OCI-LY7 (cell line): ENCODE results near the gene SMIM38. TPM values are rescaled to one million over a fixed set of nuclear protein-coding genes. Genes with fewer than 3 reads are reported as not detected.
A peak's percentile ranks its signal among the peaks of the same experiment; 100 is the strongest.

Source experiments
- BruUV-seq: library from RNA; stranded (reverse); fragments of 400-500 nt; replicated peaks from 2 replicates; lab custom pipeline; 2021; lab: Mats Ljungman, UMichigan
- CTCF ChIA-PET: fragments of 300-600 bp; sonication (Branson Sonifier 250); formaldehyde crosslinking; loops from one replicate; lab custom pipeline; 2022; ENCODE audit warnings: antibody characterized with exemption; ENCODE audit not compliant: unreplicated experiment; lab: Charles Lee
- POLR2A ChIA-PET: fragments of 300-600 bp; sonication (Branson Sonifier 250); formaldehyde crosslinking; loops from one replicate; lab custom pipeline; 2022; ENCODE audit warnings: antibody characterized with exemption; lab: Charles Lee
- DNase-seq: peaks from one replicate; pipeline ENCODE4 v3.0.0-alpha.2; 2015; ENCODE audit warnings: low spot score
- H2AFZ ChIP-seq: fragments of 200-600 bp; sonication (generic), shearing (Covaris generic); 2 replicates; pipeline ENCODE4 v1.6.1; 2014; ENCODE audit warnings: mild to moderate bottlenecking, antibody characterized with exemption, low read length, moderate library complexity
- H3K27ac ChIP-seq: fragments of 200-600 bp; sonication (generic); 2 replicates; pipeline ENCODE4 v1.5.1; 2014; ENCODE audit warnings: mixed run types, low read depth, mild to moderate bottlenecking, moderate library complexity, low read length, inconsistent platforms; ENCODE audit not compliant: poor library complexity, severe bottlenecking
- H3K36me3 ChIP-seq: fragments of 200-600 bp; sonication (generic); 2 replicates; pipeline ENCODE4 v1.6.1; 2014; ENCODE audit warnings: mild to moderate bottlenecking, antibody characterized with exemption, low read length, moderate library complexity, mixed read lengths; ENCODE audit not compliant: insufficient read depth
- H3K4me1 ChIP-seq: fragments of 200-600 bp; sonication (generic); 2 replicates; pipeline ENCODE4 v1.5.1; 2014; ENCODE audit warnings: mild to moderate bottlenecking, low read length; ENCODE audit not compliant: insufficient read depth, poor library complexity, severe bottlenecking
- H3K4me2 ChIP-seq: fragments of 200-600 bp; sonication (generic); 2 replicates; pipeline ENCODE4 v1.6.1; 2014; ENCODE audit warnings: mild to moderate bottlenecking, low read length
- H3K4me3 ChIP-seq: fragments of 200-600 bp; sonication (generic); 2 replicates; pipeline ENCODE4 v1.5.1; 2014; ENCODE audit warnings: mild to moderate bottlenecking, low read depth, low read length; ENCODE audit not compliant: poor library complexity, severe bottlenecking
- H3K79me2 ChIP-seq: fragments of 200-600 bp; sonication (generic); 2 replicates; pipeline ENCODE4 v1.6.1; 2016; ENCODE audit warnings: low read depth, mild to moderate bottlenecking, low read length, moderate library complexity, mixed read lengths; ENCODE audit not compliant: insufficient read depth
- H3K9me2 ChIP-seq: fragments of 200-600 bp; sonication (generic); 2 replicates; pipeline ENCODE4 v1.6.1; 2016; ENCODE audit warnings: mild to moderate bottlenecking, low read length, mixed read lengths; ENCODE audit not compliant: insufficient read depth
- H3K9me3 ChIP-seq: fragments of 200-600 bp; sonication (generic); 2 replicates; pipeline ENCODE4 v1.6.1; 2014; ENCODE audit warnings: mild to moderate bottlenecking, mixed run types, low read length, mixed read lengths
- H4K20me1 ChIP-seq: fragments of 200-600 bp; sonication (generic); 2 replicates; pipeline ENCODE4 v1.6.1; 2014; ENCODE audit warnings: mild to moderate bottlenecking, antibody characterized with exemption, low read length, moderate library complexity, mixed read lengths; ENCODE audit not compliant: insufficient read depth
- EZH2phosphoT487 ChIP-seq: fragments of 200-600 bp; sonication (generic); IDR thresholded peaks from 2 replicates; pipeline ENCODE4 v1.6.1; 2018; ENCODE audit warnings: low read depth, borderline replicate concordance, mild to moderate bottlenecking, mixed run types, antibody characterized with exemption, low read length, moderate library complexity, mixed read lengths
- intact Hi-C: fragments of 100-400 bp; cut with micrococcal nuclease; formaldehyde crosslinking; loops from one replicate; pipeline ENCODE4 v1.10.0; 2022; ENCODE audit not compliant: unreplicated experiment
- total RNA-seq, 2 experiments: library from RNA; depleted of rRNA in 1 of 2; stranded (reverse); fragments of >200 nt in 1 of 2; shearing (Covaris generic) in 1 of 2; gene quantifications; 2 replicates each; pipeline ENCODE4 v1.2.3, GENCODE V29; 2014 to 2022
- TF ChIP-seq, protein P1 (sequence below): fragments of 200-600 bp; sonication (generic); conservative IDR thresholded peaks from 2 replicates; pipeline ENCODE4 v1.5.1; 2014; ENCODE audit warnings: mild to moderate bottlenecking, antibody characterized with exemption, low read length, moderate library complexity, mixed read lengths

Gene SMIM38
- total RNA-seq, 2 experiments from 2014 or later = 0.11 to 0.63 TPM

- Histone ChIP-seq H3K36me3 (no peaks in the 10 kb centered on the region), H3K4me2 (no peak overlapping the region), H3K4me1 (no peaks in the 10 kb centered on the region), H3K27ac (no peak overlapping the region), H3K9me2 (no peaks in the 10 kb centered on the region), H3K4me3 (no peak overlapping the region), H3K79me2 (no peaks in the 10 kb centered on the region), H3K9me3 (no peaks in the 10 kb centered on the region), H2AFZ (no peak overlapping the region), H4K20me1 (no peaks in the 10 kb centered on the region)
- ChIA-PET POLR2A (interaction anchor here (0.5 to 0.6 kb wide), 2 partner anchors 12 to 420 kb away, joined by 3 to 4 read pairs; no protein-coding TSS in a partner anchor), CTCF (no interaction called here)
- intact Hi-C loops = no loop called here
- TF ChIP-seq EZH2phosphoT487 = no peak
- TF ChIP-seq, protein P1, sequence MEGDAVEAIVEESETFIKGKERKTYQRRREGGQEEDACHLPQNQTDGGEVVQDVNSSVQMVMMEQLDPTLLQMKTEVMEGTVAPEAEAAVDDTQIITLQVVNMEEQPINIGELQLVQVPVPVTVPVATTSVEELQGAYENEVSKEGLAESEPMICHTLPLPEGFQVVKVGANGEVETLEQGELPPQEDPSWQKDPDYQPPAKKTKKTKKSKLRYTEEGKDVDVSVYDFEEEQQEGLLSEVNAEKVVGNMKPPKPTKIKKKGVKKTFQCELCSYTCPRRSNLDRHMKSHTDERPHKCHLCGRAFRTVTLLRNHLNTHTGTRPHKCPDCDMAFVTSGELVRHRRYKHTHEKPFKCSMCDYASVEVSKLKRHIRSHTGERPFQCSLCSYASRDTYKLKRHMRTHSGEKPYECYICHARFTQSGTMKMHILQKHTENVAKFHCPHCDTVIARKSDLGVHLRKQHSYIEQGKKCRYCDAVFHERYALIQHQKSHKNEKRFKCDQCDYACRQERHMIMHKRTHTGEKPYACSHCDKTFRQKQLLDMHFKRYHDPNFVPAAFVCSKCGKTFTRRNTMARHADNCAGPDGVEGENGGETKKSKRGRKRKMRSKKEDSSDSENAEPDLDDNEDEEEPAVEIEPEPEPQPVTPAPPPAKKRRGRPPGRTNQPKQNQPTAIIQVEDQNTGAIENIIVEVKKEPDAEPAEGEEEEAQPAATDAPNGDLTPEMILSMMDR = no peak
- no TSS peak for BruUV-seq
- DNase-seq = peak; percentile 2
Measured at GRCh38 chr11:69166218-69167115, 10.7 kb downstream of the SMIM38 start.

DNA sequence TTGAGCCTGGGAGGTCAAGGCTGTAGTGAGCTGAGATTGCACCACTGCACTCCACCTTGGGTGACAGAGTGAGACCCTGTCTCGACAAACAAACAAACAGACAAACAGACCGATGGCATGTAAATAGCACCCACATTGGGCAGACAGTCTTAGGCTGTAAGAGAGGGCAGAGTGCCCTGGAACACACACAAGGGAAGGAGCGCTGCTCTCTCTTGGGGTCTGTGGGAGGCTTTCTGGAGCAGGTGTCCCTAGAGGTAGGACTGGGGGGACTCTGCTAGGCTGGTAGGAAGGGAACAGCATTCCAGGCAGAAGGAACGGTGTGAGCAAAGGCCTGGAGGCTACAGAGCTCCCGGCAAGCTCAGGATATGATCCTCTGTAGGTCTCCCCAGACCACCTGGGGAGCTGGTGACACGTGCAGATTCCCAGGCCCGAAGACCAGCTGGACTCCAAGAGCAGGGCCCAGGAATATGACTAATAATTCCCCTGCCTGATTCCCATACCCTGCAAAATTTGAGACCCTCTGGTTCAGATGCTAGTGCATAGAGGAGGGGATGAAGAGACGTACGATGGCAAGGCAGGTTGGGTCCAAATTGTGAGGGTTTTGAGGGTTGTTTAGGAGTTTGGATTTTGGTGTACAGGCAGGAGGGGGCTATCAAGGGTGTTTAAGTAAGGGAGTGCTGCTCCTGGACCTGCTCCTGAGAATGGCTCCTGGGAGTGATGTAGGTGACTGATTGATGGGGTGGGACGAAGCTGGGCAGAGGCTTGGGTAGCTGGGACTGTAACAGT lies 11.6 kb downstream of the SMIM38 start:
- no peaks in the 10 kb centered on the region for H3K79me2 ChIP-seq
- H3K9me3 ChIP-seq = no peaks in the 10 kb centered on the region
- H3K36me3 ChIP-seq = no peaks in the 10 kb centered on the region
- no peak for DNase-seq
- H3K9me2 ChIP-seq = no peaks in the 10 kb centered on the region
- no peaks in the 10 kb centered on the region for H3K4me1 ChIP-seq
- no TSS peak for BruUV-seq
- POLR2A ChIA-PET = no interaction called here
- no peak overlapping the region for H3K27ac ChIP-seq
- CTCF ChIA-PET = no interaction called here
- no peaks in the 10 kb centered on the region for H4K20me1 ChIP-seq
- TF ChIP-seq, protein P1 = no peak
- no peak for TF ChIP-seq EZH2phosphoT487
- H3K4me2 ChIP-seq = no peak overlapping the region
- no peak overlapping the region for H3K4me3 ChIP-seq
- no peak overlapping the region for H2AFZ ChIP-seq
- intact Hi-C loops = no loop called here
